NCI-H524 treated with DMSO at 0.1 percent for 48 hours (cell line): ENCODE results near the gene DPH5.

Experiments used
- DNase-seq: peaks from one replicate; lab custom pipeline; 2025; lab: John Stamatoyannopoulos, UW

The DPH5 gene

GRCh38 chr1:101030881-101031280 lies 5.3 kb upstream of the DPH5 start:
- DNase-seq, result no peak

GRCh38 chr1:101029184-101029583 lies 3.6 kb upstream of the DPH5 start:
- DNase-seq, result no peak

- no peak for DNase-seq
Observed at GRCh38 chr1:101028466-101028865, 2.9 kb upstream of the DPH5 start.

GRCh38 chr1:101027194-101027772 lies 1.7 kb upstream of the DPH5 start:
- no peak for DNase-seq

GRCh38 chr1:101026430-101026788 lies 825 bp upstream of the DPH5 start:
- no peak for DNase-seq

GRCh38 chr1:101025283-101025656 lies 314 bp downstream of the DPH5 start:
- DNase-seq, result no peak

GRCh38 chr1:101022294-101022693 lies 3.3 kb downstream of the DPH5 start:
- no peak for DNase-seq

- DNase-seq, result no peak
Observed at GRCh38 chr1:101017448-101017847, 8.1 kb downstream of the DPH5 start.

- no peak for DNase-seq
Observed at GRCh38 chr1:101013776-101014175, 11.8 kb downstream of the DPH5 start.

- no peak for DNase-seq
Observed at GRCh38 chr1:101008229-101008834, 17.3 kb downstream of the DPH5 start.

GRCh38 chr1:101006553-101006952 lies 19.0 kb downstream of the DPH5 start:
- no peak for DNase-seq

GRCh38 chr1:101005871-101006270 lies 19.7 kb downstream of the DPH5 start:
- no peak for DNase-seq

- no peak for DNase-seq
Observed at GRCh38 chr1:101005183-101005582, 20.4 kb downstream of the DPH5 start.

GRCh38 chr1:101004670-101005069 lies 20.9 kb downstream of the DPH5 start:
- DNase-seq, result no peak

GRCh38 chr1:101004061-101004460 lies 21.5 kb downstream of the DPH5 start:
- no peak for DNase-seq

GRCh38 chr1:101003012-101003650 lies 22.5 kb downstream of the DPH5 start:
- DNase-seq, result no peak

GRCh38 chr1:101002551-101002950 lies 23.0 kb downstream of the DPH5 start:
- no peak for DNase-seq

- no peak for DNase-seq
Observed at GRCh38 chr1:101000131-101000873, 25.3 kb downstream of the DPH5 start.

- DNase-seq, result no peak
Observed at GRCh38 chr1:100998426-100998825, 27.2 kb downstream of the DPH5 start.

GRCh38 chr1:100995198-100995988 lies 30.2 kb downstream of the DPH5 start:
- no peak for DNase-seq

- DNase-seq, result no peak
Observed at GRCh38 chr1:100989306-100990077, 36.1 kb downstream of the DPH5 start.

- DNase-seq, result no peak
Observed at GRCh38 chr1:100988121-100988520, 37.5 kb downstream of the DPH5 start.
